ENCODE results near the gene BNC1. TPM values are rescaled to one million over a fixed set of nuclear protein-coding genes. Genes with fewer than 3 reads are reported as not detected.

Gene BNC1
- total and polyA plus RNA-seq, 9 donors = 0.69 to 3.0 (median 1.2) TPM

GRCh38 chr15:83283813-83284558, 478 bp downstream of the BNC1 start:
- Histone ChIP-seq H3K9me3 (replicated peaks; ENCODE audit: control insufficient read depth, low read depth, low read length) (no peaks in the 10 kb centered on the region), H3K4me1 (ENCODE audit: control insufficient read depth, insufficient read depth, low read length) (peaks cover 20% of the 10 kb centered on the region), H3K4me3 (ENCODE audit: low read length) (peak overlapping the region; percentile 60), H3K36me3 (ENCODE audit: control insufficient read depth, insufficient read depth, low read length) (no peaks in the 10 kb centered on the region), H3K27me3 (ENCODE audit: control insufficient read depth, insufficient read depth, low read length) (peaks cover 50% of the 10 kb centered on the region), H3K27ac (ENCODE audit: low read length) (no peak overlapping the region)
- under 1% methylated on average over 79 of the region's 80 CpGs for WGBS (ENCODE audit: insufficient coverage)
- no peak for DNase-seq

- no peak overlapping the region for H3K27ac ChIP-seq (ENCODE audit: low read length)
- H3K36me3 ChIP-seq (ENCODE audit: control insufficient read depth, insufficient read depth, low read length) = no peaks in the 10 kb centered on the region
- peak; percentile 56 for DNase-seq
- WGBS (ENCODE audit: insufficient coverage) = 1% methylated on average over 65 of the region's 70 CpGs
- no peaks in the 10 kb centered on the region for H3K9me3 ChIP-seq (replicated peaks; ENCODE audit: control insufficient read depth, low read depth, low read length)
- peak overlapping the region; percentile 60 for H3K4me3 ChIP-seq (ENCODE audit: low read length)
- peaks cover 17% of the 10 kb centered on the region for H3K4me1 ChIP-seq (ENCODE audit: control insufficient read depth, insufficient read depth, low read length)
- H3K27me3 ChIP-seq (ENCODE audit: control insufficient read depth, insufficient read depth, low read length) = peaks cover 46% of the 10 kb centered on the region
Measured at GRCh38 chr15:83283138-83283812, 1.2 kb downstream of the BNC1 start.

GRCh38 chr15:83282776-83283137, 1.7 kb downstream of the BNC1 start:
- DNase-seq = peak; percentile 42
- H3K4me3 ChIP-seq (ENCODE audit: low read length) = peak overlapping the region; percentile 60
- peaks cover 46% of the 10 kb centered on the region for H3K27me3 ChIP-seq (ENCODE audit: control insufficient read depth, insufficient read depth, low read length)
- WGBS (ENCODE audit: insufficient coverage) = 18% methylated on average over 8 of the region's 10 CpGs
- no peaks in the 10 kb centered on the region for H3K9me3 ChIP-seq (replicated peaks; ENCODE audit: control insufficient read depth, low read depth, low read length)
- H3K27ac ChIP-seq (ENCODE audit: low read length) = no peak overlapping the region
- no peaks in the 10 kb centered on the region for H3K36me3 ChIP-seq (ENCODE audit: control insufficient read depth, insufficient read depth, low read length)
- H3K4me1 ChIP-seq (ENCODE audit: control insufficient read depth, insufficient read depth, low read length) = peaks cover 16% of the 10 kb centered on the region

GRCh38 chr15:83282141-83282540, 2.3 kb downstream of the BNC1 start:
- H3K9me3 ChIP-seq (replicated peaks; ENCODE audit: control insufficient read depth, low read depth, low read length) = no peaks in the 10 kb centered on the region
- peaks cover 46% of the 10 kb centered on the region for H3K27me3 ChIP-seq (ENCODE audit: control insufficient read depth, insufficient read depth, low read length)
- WGBS (ENCODE audit: insufficient coverage) = no CpG with 5 or more reads among the region's 5 CpGs

GRCh38 chr15:83278191-83278590, 6.3 kb downstream of the BNC1 start:
- H3K4me3 ChIP-seq (ENCODE audit: low read length) = no peak overlapping the region
- H3K27ac ChIP-seq (ENCODE audit: low read length) = no peak overlapping the region
- H3K9me3 ChIP-seq (replicated peaks; ENCODE audit: control insufficient read depth, low read depth, low read length) = no peaks in the 10 kb centered on the region
- no peaks in the 10 kb centered on the region for H3K36me3 ChIP-seq (ENCODE audit: control insufficient read depth, insufficient read depth, low read length)
- H3K4me1 ChIP-seq (ENCODE audit: control insufficient read depth, insufficient read depth, low read length) = peaks cover 5% of the 10 kb centered on the region
- no peak for DNase-seq
- H3K27me3 ChIP-seq (ENCODE audit: control insufficient read depth, insufficient read depth, low read length) = peaks cover 20% of the 10 kb centered on the region

More at GRCh38 chr15:83282141-83282540, 2.3 kb downstream of the BNC1 start:
- Histone ChIP-seq H3K4me1 (ENCODE audit: control insufficient read depth, insufficient read depth, low read length) (peaks cover 16% of the 10 kb centered on the region), H3K4me3 (ENCODE audit: low read length) (no peak overlapping the region), H3K36me3 (ENCODE audit: control insufficient read depth, insufficient read depth, low read length) (no peaks in the 10 kb centered on the region), H3K27ac (ENCODE audit: low read length) (no peak overlapping the region)
- no peak for DNase-seq

- Histone ChIP-seq H3K9me3 (replicated peaks; ENCODE audit: control insufficient read depth, low read depth, low read length) (no peaks in the 10 kb centered on the region), H3K4me1 (ENCODE audit: control insufficient read depth, insufficient read depth, low read length) (no peaks in the 10 kb centered on the region), H3K36me3 (ENCODE audit: control insufficient read depth, insufficient read depth, low read length) (no peaks in the 10 kb centered on the region), H3K27me3 (ENCODE audit: control insufficient read depth, insufficient read depth, low read length) (peaks cover 12% of the 10 kb centered on the region), H3K27ac (ENCODE audit: low read length) (no peak overlapping the region), H3K4me3 (ENCODE audit: low read length) (no peak overlapping the region)
- no peak for DNase-seq
- WGBS (ENCODE audit: insufficient coverage) = 69% methylated on average over 2 of the region's 5 CpGs
Measured at GRCh38 chr15:83276661-83277060, 7.8 kb downstream of the BNC1 start.

GRCh38 chr15:83275412-83275811, 9.1 kb downstream of the BNC1 start:
- no peak for DNase-seq
- no peaks in the 10 kb centered on the region for H3K36me3 ChIP-seq (ENCODE audit: control insufficient read depth, insufficient read depth, low read length)
- H3K27ac ChIP-seq (ENCODE audit: low read length) = no peak overlapping the region
- no peaks in the 10 kb centered on the region for H3K4me1 ChIP-seq (ENCODE audit: control insufficient read depth, insufficient read depth, low read length)
- peaks cover 6% of the 10 kb centered on the region for H3K27me3 ChIP-seq (ENCODE audit: control insufficient read depth, insufficient read depth, low read length)
- no peak overlapping the region for H3K4me3 ChIP-seq (ENCODE audit: low read length)
- no CpG with 5 or more reads among the region's 3 CpGs for WGBS (ENCODE audit: insufficient coverage)
- H3K9me3 ChIP-seq (replicated peaks; ENCODE audit: control insufficient read depth, low read depth, low read length) = no peaks in the 10 kb centered on the region

GRCh38 chr15:83270176-83270575, 14.3 kb downstream of the BNC1 start:
- no peaks in the 10 kb centered on the region for H3K36me3 ChIP-seq (ENCODE audit: control insufficient read depth, insufficient read depth, low read length)
- no peak overlapping the region for H3K27ac ChIP-seq (ENCODE audit: low read length)
- no peaks in the 10 kb centered on the region for H3K27me3 ChIP-seq (ENCODE audit: control insufficient read depth, insufficient read depth, low read length)
- H3K4me3 ChIP-seq (ENCODE audit: low read length) = no peak overlapping the region
- no CpG with 5 or more reads among the region's 1 CpG for WGBS (ENCODE audit: insufficient coverage)
- no peak for DNase-seq
- no peaks in the 10 kb centered on the region for H3K4me1 ChIP-seq (ENCODE audit: control insufficient read depth, insufficient read depth, low read length)
- no peaks in the 10 kb centered on the region for H3K9me3 ChIP-seq (replicated peaks; ENCODE audit: control insufficient read depth, low read depth, low read length)

GRCh38 chr15:83268147-83268546, 16.3 kb downstream of the BNC1 start:
- Histone ChIP-seq H3K27me3 (ENCODE audit: control insufficient read depth, insufficient read depth, low read length) (no peaks in the 10 kb centered on the region), H3K36me3 (ENCODE audit: control insufficient read depth, insufficient read depth, low read length) (no peaks in the 10 kb centered on the region), H3K4me1 (ENCODE audit: control insufficient read depth, insufficient read depth, low read length) (no peaks in the 10 kb centered on the region), H3K27ac (ENCODE audit: low read length) (no peak overlapping the region), H3K9me3 (replicated peaks; ENCODE audit: control insufficient read depth, low read depth, low read length) (no peaks in the 10 kb centered on the region), H3K4me3 (ENCODE audit: low read length) (no peak overlapping the region)
- no CpG with 5 or more reads among the region's 4 CpGs for WGBS (ENCODE audit: insufficient coverage)
- no peak for DNase-seq

- Histone ChIP-seq H3K27ac (ENCODE audit: low read length) (no peak overlapping the region), H3K4me3 (ENCODE audit: low read length) (no peak overlapping the region), H3K36me3 (ENCODE audit: control insufficient read depth, insufficient read depth, low read length) (no peaks in the 10 kb centered on the region), H3K4me1 (ENCODE audit: control insufficient read depth, insufficient read depth, low read length) (no peaks in the 10 kb centered on the region), H3K27me3 (ENCODE audit: control insufficient read depth, insufficient read depth, low read length) (no peaks in the 10 kb centered on the region), H3K9me3 (replicated peaks; ENCODE audit: control insufficient read depth, low read depth, low read length) (no peaks in the 10 kb centered on the region)
- DNase-seq = no peak
- WGBS (ENCODE audit: insufficient coverage) = 92% methylated on average over 5 of the region's 7 CpGs
Measured at GRCh38 chr15:83262594-83263315, 21.7 kb downstream of the BNC1 start.

Data from muscle of leg (tissue), 11 donors.